Left lobe of liver (tissue), 2 donors: ENCODE results near the gene GAPT. TPM values are rescaled to one million over a fixed set of nuclear protein-coding genes. Genes with fewer than 3 reads are reported as not detected.
A peak's percentile ranks its signal among the peaks of the same experiment; 100 is the strongest.

Experiments
- ATAC-seq: fragments of 200-7000 bp; cut with Tn5 transposase; one replicate; pipeline ENCODE4 v1.9.1; 2020; ENCODE audit warnings: mild to moderate bottlenecking, moderate library complexity
- DNase-seq: peaks from one replicate; pipeline ENCODE4 v3.0.0-alpha.2; 2020; ENCODE audit warnings: low spot score
- total RNA-seq: library from RNA; stranded (reverse); gene quantifications from one replicate; pipeline ENCODE4 v1.2.1, GENCODE V29; 2021
- donor health status: DM: no; HTN: no; CAD: no; lungs with moderate emphysema.
- donor health status: DM: no; HTN: yes; CAD: no.

GAPT gene
- total RNA-seq, 1 donor from 2014 or later, result 0.08 TPM

DNA sequence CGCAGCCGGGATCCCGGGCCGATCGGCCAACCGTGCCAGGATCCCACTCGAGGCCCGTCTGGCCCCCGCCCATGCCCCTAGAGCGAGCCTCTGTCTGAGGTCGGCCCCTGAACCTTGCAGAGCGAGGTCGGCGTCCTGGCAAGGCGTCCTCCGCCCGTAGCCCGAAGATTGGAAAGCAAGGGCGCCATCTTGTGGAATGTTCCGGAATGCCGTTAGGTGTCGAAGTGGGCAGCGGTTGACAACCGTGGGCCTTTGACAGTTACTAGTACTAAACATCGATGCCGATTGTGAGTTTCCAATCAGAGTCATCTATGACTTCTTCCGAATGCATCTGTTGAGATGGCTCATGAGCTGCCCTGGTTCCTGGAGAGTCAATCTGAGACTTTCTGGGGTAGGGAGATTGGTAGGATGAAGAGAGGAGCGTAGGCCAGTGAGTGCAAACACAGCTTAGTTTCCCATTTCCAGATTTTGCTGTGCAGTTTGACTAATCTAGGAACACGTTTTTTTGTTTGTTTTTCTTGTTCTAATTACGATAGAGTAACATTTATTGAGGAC is 30.4 kb upstream of the GAPT start:
- DNase-seq (peak; percentile 94), ATAC-seq (peak; percentile 81)

DNA sequence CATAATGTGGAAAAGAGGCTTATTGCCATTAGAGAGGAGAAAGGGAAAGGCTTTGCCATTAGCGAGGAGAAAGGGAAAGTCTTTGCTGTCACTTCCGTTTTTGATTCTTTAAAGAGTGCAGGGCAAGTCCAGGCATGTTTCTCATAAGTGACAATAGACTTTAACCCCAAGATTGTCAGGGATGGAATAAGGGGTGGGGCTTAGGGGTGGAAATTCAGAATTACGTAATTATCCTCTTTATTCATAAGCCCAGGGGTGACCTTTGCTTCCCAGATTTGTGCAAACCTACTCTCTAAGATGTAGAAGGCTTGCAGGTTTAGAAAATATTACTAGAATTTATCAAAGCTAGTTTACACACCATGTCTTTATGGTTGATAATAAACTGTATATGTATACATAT is 29.1 kb upstream of the GAPT start:
- ATAC-seq (peak; percentile 36), DNase-seq (peak; percentile 51)

DNA sequence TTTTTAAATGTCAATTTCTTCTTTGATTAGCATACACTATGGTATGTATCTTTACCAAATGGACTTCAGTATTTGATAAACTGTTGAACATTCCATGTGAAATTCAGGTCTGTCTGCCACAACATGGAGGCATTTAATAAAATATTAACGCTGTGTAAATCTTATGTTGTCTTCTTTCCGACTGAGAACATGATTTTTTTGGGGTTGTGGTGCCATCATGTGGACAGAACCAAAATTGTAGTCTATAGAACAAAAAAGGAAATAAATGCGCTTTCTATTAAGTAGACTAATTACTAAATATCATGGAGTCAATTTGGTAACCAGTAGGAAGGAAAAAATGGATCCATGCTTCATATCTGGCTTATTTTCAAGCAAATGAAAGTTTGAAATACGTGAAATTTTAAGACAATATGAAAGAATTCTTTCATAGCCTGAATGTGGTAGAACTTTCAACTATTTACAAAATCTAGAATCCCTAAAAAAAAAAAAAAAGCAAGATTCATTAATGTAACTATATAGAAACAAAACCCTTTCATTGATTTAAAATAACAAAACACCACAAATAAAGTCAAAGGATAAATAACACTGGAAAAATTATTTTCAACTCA is 28.5 kb upstream of the GAPT start:
- ATAC-seq (peak; percentile 23), DNase-seq (no peak)

DNA sequence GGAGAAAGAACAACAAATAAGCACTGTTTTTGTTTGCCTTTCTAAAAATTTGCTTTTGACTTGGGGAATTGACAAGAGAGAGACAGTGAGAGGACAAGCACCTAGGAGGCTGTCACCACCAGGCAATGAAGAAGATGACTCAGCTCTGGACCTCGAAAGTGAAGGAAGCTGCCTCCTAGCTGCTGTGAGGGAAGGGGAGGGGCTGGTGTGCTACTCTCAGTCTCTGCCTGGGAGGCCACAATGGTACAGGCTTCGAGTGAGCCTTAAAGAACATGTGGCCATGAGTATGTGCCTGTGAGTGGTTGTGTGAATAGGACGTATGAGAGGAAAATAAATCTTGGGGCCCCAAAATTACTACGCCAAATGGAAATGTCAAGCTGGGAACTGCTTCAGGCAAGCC is 24.3 kb upstream of the GAPT start:
- DNase-seq, result no peak
- ATAC-seq, result no peak

DNA sequence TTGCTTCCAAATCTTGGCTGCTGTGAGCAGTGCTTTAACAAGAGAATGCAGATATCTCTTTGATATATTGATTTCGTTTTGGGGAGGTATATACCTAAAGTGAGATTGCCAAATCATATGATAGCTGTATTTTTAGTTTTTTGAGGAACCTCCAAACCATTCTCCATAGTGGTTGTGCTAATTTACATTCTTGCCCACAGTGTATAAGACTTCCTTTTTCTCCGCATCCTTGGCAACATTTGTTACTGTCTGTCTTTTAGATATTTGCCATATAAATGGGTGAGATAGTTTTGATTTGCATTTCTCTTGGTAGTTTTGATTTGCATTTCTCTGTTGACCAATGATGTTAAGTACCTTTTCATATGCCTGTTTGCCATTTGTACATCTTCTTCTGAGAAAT is 21.3 kb upstream of the GAPT start:
- ATAC-seq (no peak), DNase-seq (no peak)

DNA sequence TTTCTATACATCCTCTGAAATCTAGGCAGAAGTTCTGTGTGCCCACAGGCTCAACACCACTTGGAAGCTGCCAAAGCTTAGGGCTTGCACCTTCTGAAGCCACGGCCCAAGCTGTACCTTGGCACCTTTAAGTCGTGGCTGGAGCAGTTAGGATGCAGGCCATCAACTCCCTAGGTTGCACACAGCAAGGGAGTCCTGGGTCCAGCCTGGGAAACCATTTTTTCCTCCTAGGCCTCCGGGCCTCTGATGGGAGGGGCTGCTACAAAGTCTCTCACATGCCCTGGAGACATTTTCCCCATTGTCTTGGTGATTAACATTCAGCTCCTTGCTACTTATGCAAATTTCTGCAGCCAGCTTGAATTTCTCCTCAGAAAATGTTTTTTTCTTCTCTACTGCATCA is 15.8 kb upstream of the GAPT start:
- ATAC-seq (no peak), DNase-seq (no peak)

DNA sequence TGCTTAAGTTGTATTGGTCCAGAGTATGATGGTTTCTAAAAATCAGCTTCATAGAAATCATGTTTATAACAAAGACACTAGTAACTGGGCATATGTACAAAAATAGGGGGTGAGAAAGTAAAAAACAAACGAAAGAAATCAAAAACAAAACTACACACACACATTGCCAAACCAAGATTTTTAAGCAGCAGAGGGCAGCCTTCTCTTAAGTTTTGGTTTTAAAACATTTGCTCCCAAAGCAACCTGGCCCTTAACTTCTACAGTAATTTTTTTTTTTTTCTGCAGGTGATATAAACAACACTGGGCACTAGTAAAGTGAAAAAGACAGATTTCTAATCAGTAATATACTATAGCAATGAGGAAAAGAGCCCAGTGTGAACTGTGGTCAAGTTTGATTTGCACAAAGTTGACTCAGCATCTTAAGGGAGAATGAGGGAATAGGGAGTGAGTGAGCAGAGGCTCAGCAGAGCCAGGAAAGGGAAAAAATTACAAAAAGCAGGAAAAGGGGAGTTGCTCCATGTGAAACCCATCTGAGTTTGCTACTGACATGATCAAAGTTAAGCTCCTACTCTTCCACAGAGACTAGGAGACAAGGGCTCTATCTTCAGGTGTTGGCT is 13.4 kb upstream of the GAPT start:
- peak; percentile 45 for ATAC-seq
- no peak for DNase-seq

DNA sequence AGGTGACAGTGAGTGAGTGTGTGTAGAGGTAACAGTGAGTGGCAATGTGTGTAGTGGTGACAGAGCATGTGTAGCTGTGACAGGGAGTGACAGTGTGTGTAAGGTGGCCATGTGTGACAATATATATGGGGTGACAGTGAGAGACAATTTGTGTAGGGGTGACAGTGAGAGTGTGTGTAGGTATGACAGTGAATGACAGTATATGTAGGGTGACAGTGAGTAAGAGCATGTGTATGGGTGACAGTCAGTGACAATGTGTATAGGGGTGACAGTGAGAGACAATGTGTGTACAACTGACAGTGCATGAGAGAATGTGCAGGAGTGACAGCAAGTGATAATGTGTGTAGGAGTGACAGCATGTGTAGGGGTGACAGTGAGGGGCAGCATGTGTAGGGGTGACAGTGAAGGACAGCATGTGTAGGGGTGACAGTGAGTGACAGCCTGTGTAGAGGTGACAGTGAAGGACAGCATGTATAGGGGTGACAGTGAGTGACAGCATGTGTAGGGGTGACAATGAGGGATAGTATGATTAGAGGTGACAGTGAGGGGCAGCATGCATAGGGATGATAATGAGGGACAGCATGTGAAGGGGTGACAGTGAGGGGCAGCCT is 10.1 kb upstream of the GAPT start:
- DNase-seq (no peak), ATAC-seq (no peak)

DNA sequence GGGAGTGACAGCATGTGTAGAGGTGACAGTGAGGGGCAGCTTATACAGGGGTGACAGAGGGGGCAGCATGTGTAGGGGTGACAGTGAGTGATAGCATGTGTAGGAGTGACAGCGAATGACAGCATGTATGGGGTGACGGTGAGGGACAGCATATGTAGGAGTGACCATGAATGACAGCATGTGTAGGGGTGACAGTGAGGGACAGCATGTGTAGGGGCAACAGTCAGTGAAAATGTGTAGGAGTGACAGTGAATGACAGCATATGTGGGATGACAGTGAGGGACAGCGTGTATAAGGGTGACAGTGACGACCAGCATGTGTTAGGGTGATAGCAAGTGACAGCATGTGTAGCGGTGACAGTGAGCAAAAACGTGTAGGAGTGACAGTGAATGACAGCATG is 9.4 kb upstream of the GAPT start:
- ATAC-seq, result no peak
- DNase-seq, result no peak

DNA sequence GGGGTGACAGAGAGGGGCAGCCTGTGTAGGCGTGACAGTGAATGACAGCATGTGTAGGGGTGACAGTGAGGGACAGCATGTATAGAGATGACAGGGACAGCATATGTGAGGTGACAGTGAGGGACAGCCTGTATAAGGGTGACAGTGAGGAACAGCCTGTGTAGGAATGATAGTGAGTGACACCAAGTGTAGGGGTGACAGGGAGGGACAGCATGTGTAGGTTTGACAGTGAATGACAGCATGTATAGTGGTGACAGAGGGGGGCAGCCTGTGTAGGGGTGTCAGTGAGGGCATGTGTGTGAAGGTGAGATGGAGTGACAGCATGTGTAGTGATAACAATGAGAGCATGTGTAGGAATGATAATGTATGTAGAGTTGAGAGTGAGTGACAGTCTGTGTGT is 8.7 kb upstream of the GAPT start:
- ATAC-seq (no peak), DNase-seq (no peak)

DNA sequence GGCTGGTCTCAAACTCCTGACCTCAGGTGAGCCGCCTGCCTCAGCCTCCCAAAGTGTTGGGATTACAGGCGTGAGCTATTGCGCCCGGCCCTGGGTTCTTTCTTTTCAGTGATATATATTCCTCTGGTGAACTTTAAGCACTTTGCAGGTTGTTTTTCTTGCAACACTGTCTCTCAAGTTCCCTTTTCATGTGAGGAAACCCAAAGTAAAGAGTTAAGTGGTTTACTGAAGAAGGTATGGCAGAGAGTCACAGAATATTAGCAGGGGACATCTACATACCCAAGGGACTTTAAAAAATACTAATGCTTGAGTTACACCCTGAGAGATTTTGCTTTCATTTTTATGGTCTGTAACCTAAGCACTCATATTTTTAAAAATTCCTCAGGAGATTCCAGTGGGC is 6.7 kb upstream of the GAPT start:
- no peak for DNase-seq
- ATAC-seq, result no peak

DNA sequence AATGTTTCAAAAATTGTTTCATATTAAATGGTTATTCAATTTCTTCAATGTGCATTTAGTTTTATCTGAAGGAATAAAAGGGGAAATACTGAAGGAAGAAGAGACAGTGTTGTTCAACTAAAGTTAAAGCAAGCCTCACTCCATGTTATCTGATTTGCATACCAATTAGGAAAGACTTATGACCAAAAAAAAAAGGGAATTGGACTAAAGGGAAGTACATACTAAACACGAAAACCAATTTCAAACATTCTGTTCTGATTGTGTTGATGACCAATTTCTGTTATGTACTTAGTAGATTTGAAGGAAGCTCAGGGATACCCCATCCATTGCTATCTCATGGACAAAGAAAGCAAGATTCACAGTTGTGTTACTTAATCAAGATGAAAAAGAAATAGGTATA is 4.9 kb upstream of the GAPT start:
- ATAC-seq (no peak), DNase-seq (no peak)

DNA sequence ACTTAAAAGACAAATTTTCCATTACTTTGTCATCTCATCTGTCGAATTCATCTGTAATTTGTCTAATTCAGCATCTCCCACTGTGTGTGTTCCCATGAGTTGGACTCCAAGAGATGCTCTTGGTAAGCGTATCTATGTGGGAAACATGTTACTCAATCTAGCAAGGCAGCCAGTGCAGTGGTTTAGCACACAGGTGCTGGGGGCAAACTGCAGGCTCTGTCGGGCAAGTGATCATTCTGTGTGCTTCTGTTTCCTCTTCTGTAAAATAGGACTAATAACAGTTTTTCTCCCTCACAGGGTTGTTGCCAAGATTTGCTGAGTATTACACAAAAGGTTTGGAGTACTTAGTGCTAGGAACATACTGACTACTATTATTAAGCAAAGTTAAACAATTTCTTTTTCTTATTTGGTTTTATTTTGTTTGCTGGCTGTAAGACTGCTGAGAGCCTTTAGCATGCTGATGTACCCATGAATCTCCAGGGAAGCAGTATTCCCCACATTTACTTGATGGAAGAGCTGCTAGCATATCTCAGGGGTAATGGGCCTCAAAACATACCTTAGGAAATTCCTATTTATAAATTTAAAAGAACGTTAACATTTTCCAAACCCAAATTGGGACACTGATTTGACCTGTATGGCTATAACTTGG is 709 bp upstream of the GAPT start:
- no peak for DNase-seq
- no peak for ATAC-seq

DNA sequence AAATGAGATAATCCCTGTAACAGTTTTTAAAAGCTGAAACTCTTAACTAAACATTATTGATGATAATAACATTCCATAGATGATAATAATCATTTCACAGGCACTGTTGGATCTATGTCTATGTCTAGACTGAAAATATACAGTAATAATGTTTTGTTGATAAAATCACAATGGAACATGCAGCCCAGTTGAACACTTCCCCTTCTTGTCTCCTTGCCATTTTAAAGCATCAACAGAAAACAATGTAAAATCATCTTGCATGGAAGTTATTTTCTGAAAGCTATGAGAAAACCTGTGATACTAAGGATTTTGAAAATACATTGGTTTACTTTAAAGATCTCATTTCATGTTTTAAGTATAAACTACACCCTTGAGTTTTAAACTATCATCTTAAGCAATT is 1.9 kb downstream of the GAPT start:
- no peak for DNase-seq
- ATAC-seq, result no peak

DNA sequence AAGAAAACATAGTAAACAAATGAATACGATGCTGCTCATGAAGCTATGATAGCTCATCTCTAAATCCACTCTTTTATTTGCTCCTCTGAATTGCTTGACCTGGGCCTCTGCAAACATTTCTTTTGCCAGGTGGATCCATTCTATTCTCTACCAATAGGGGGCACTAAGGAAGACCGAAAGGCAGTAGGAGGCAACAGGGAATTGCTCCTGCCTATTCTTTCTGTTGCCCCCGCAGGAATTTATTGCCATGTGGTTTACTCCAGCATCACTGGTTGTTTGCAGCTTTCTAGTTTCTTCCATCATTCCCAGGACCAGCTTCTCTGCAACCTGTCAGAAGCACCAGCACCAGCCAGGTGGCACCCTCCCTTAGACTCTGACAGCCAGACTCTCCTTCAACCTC is 5.3 kb downstream of the GAPT start:
- DNase-seq (no peak), ATAC-seq (peak; percentile 37)

DNA sequence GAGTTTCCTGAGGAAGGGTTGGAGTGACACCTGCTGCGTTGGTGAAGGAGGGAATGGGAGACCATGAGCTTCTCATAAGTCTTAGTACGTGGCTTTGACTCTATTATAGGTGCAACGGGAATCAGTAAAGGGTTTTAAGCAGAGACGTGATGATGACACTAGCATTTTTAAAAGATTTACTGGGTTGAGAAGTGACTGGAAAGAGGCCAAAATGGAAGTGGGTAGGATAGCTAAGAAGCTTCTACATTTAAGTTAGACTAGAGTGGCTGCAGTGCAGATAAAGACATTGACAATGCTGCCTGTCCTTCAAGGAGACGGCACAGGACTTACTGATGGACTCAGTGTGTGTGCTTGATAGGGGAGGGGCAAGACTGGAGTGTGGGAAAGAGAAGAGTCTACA is 6.2 kb downstream of the GAPT start:
- ATAC-seq, result no peak
- no peak for DNase-seq

DNA sequence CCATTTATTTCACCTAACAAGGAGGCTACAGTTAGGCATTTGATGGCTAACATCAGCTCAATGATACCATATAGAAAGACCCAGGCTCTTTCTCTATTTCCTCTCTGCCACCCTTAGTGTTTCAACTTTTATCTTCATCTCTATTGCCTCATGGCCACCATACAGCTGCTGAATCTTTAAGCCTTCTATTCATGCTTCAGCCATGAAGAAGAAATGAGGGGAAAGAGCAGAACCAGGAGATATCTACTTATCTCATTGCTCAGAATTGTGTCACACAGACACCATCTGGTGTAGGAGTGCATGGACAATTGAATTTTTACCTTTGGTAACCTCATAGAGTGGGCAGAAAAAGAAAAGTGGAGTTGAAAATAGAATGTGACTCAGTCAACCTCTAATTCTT is 6.7 kb downstream of the GAPT start:
- DNase-seq (no peak), ATAC-seq (no peak)

DNA sequence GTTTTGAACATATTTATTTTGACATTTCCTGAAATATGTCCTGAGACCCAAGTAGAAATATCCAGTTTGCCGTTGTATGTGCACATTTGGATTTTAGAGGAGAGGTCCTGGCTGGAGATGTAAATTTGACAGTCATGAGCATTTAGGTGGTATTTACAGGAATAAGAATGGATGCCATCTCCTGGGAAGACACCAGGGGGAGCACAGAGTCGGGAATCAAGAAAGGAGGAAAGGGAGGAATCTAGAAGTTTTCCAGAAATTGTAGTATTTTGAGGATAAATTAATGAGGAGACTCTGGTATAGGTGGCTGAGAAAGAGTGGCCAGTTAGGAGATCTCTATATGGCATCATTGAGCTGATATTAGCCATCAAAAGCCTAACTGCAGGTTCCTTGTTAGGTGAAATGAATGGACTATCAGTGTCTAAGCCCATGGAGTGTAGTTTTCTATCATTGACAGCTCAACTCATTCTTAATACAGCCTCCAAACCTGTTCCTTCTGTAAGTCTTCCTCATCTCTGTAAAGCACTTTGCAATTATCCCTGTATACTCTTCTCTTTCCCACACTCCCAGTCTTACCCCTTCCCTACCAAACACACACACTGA is 7.2 kb downstream of the GAPT start:
- ATAC-seq (peak; percentile 73), DNase-seq (no peak)

DNA sequence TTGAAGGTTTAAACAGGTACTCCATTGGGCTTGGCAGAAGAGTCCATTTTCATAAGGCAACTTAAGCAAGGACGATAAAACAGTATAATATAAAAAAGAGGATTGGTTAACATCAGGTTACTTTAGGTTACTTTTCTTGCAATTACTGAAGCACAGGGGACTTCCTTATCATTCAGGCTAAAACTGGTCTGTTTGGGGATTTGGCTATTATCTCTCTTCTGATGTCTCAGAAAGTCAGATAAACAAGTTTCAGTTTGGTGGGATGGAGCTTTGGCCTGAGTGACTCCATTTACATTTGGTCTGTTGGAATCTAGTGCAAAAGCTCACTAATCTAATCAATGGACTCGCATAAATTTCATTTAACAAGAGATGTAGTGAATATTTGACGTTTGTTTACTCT is 8.0 kb downstream of the GAPT start:
- DNase-seq (no peak), ATAC-seq (no peak)

DNA sequence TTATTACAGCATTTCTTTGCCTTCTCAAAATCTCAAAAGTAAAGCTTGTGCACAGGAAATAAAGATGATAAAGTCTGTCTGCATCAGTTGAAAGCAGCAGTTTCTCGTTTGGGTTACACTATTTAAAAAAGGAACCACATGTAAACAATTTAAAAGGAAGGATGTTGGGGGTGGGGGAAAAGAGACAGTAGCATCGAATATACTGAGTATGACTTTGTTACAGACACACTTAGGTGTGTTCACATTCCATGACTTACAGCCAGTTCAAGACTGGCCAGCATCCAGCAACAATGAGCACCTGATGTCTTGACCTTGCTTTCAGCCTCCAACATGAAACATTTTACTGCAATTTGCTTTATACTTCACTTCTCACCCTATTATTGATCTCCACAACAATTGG is 8.7 kb downstream of the GAPT start:
- no peak for ATAC-seq
- DNase-seq, result no peak

DNA sequence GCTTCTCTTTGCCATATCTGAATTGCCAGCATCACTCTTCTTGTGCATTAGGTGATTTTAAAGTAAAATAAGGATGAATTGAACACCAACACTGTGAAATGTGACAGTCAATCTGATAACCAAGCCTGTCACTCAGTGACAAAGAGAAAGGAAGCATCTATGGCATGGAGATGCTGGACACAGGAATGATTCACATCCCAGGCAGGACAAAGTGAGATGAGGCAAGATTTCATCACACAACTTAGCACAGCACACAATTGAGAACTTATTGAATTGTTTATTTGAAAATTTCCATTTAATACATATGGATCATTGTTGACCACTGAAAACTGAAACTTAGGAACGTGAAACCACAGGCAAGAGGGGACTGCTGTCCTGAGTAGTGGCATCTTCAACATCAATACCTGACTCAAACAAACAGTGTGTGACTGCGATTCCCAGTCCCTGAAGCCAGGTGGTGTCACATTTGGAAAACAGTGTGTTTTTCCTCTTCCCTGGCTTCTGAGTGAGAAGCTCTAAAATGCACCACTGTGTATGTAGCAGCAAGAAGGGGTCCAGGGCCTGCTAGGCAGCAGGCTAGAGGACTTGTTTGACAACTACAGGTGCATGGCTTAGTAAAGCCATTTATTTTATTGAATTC is 10.7 kb downstream of the GAPT start:
- peak; percentile 41 for ATAC-seq
- no peak for DNase-seq
